GM12878 (cell line): ENCODE data around the gene TOP3A. TPM values are rescaled to one million over a fixed set of nuclear protein-coding genes. Genes with fewer than 3 reads are reported as not detected.

Experiments
- ATAC-seq: fragments of 200-7000 bp; cut with Tn5 transposase; 3 replicates; pipeline ENCODE4 v1.9.1; 2020; ENCODE audit warnings: mild to moderate bottlenecking, moderate library complexity
- BruUV-seq: library from RNA; stranded (reverse); fragments of 400-500 nt; replicated peaks from 2 replicates; lab custom pipeline; 2021; lab: Mats Ljungman, UMichigan
- CTCF ChIA-PET: fragments of 300-600 bp; sonication (Branson Sonifier 250); formaldehyde crosslinking; extraction: SDS; loops from one replicate; lab custom pipeline; 2021; ENCODE audit warnings: inconsistent platforms; lab: Yijun Ruan, JAX
- POLR2A ChIA-PET: fragments of 350-600 bp; formaldehyde crosslinking; extraction: SDS; loops from one replicate; lab custom pipeline; 2021; ENCODE audit warnings: inconsistent platforms; lab: Charles Lee
- RAD21 ChIA-PET: fragments of 300-600 bp; sonication (Branson Sonifier 250); formaldehyde crosslinking; loops from one replicate; lab custom pipeline; 2023; ENCODE audit warnings: antibody characterized with exemption; ENCODE audit not compliant: unreplicated experiment; lab: Charles Lee
- SMC1A ChIA-PET: fragments of 300-600 bp; sonication (Branson Sonifier 250); formaldehyde crosslinking; loops from one replicate; lab custom pipeline; 2023; ENCODE audit not compliant: unreplicated experiment, uncharacterized antibody; lab: Charles Lee
- DNase-seq: peaks from one replicate; pipeline ENCODE4 v3.0.0-alpha.2; 2011; ENCODE audit warnings: low read depth, low spot score
- FAIRE-seq: peaks from 3 replicates; lab custom pipeline; 2011; peaks lifted over from hg19 to GRCh38; lab: Jason Lieb, UNC
- H2AFZ ChIP-seq: 2 replicates; pipeline ENCODE4 v1.6.0; 2011; ENCODE audit warnings: low read depth, low read length, control low read depth; ENCODE audit not compliant: control insufficient read depth
- H3K27ac ChIP-seq: 2 replicates; pipeline ENCODE4 v1.5.1; 2011; ENCODE audit warnings: control low read depth; ENCODE audit not compliant: control insufficient read depth, insufficient read depth
- H3K27me3 ChIP-seq, 2 experiments: replicated peaks in 1 of 2; 2 replicates each; pipeline versions ENCODE4 v1.6.0 to v1.6.1; 2011; ENCODE audit warnings: low read length in 1 of 2; ENCODE audit not compliant: control insufficient read depth in 2 of 2, insufficient read depth in 2 of 2
- H3K36me3 ChIP-seq, 2 experiments: 2 replicates each; pipeline ENCODE4 v1.5.1; 2011; ENCODE audit warnings: low read length in 1 of 2; ENCODE audit not compliant: control insufficient read depth in 2 of 2, insufficient read depth in 2 of 2
- H3K4me1 ChIP-seq: 2 replicates; pipeline ENCODE4 v1.6.1; 2011; ENCODE audit warnings: mild to moderate bottlenecking, low read length, moderate library complexity, mixed read lengths; ENCODE audit not compliant: control insufficient read depth, insufficient read depth
- H3K4me2 ChIP-seq: 2 replicates; pipeline ENCODE4 v1.6.0; 2011; ENCODE audit warnings: control low read depth; ENCODE audit not compliant: control insufficient read depth, insufficient read depth
- H3K4me3 ChIP-seq: fragments of 200-600 bp; sonication (generic); 2 replicates; pipeline ENCODE4 v1.5.1; 2016
- H3K79me2 ChIP-seq: 2 replicates; pipeline ENCODE4 v1.6.0; 2011; ENCODE audit warnings: low read length; ENCODE audit not compliant: control insufficient read depth, insufficient read depth
- H3K9ac ChIP-seq: 2 replicates; pipeline ENCODE4 v1.8.0; 2011; ENCODE audit warnings: low read length, control low read depth, mixed read lengths; ENCODE audit not compliant: control insufficient read depth, insufficient read depth
- H3K9me3 ChIP-seq: replicated peaks from 3 replicates; pipeline ENCODE4 v1.5.1; 2011; ENCODE audit warnings: mild to moderate bottlenecking, low read length; ENCODE audit not compliant: control insufficient read depth, insufficient read depth
- H4K20me1 ChIP-seq: 2 replicates; pipeline ENCODE4 v1.6.0; 2011; ENCODE audit not compliant: control insufficient read depth, insufficient read depth
- HDGF ChIP-seq: fragments of 450-650 bp; IDR thresholded peaks from 2 replicates; pipeline ENCODE4 v1.6.1; 2016; ENCODE audit warnings: antibody characterized with exemption
- IKZF1 ChIP-seq: fragments of 450-650 bp; conservative IDR thresholded peaks from 2 replicates; pipeline ENCODE4 v1.6.1; 2017; ENCODE audit warnings: antibody characterized with exemption, mild to moderate bottlenecking
- NBN ChIP-seq: fragments of 450-650 bp; IDR thresholded peaks from 2 replicates; pipeline ENCODE4 v1.6.1; 2016
- NR2F1 ChIP-seq: fragments of 450-650 bp; conservative IDR thresholded peaks from 2 replicates; pipeline ENCODE4 v1.6.1; 2017; ENCODE audit warnings: mild to moderate bottlenecking
- RELA ChIP-seq: fragments of 450-650 bp; IDR thresholded peaks from 2 replicates; pipeline ENCODE4 v1.8.0; 2014; ENCODE audit warnings: borderline replicate concordance; ENCODE audit not compliant: partially characterized antibody
- YBX1 ChIP-seq: fragments of 450-650 bp; IDR thresholded peaks from 2 replicates; pipeline ENCODE4 v1.6.1; 2016; ENCODE audit warnings: antibody characterized with exemption
- WGBS: methylation state at CpG from one replicate; pipeline ENCODE4 v1.1.6; 2016; ENCODE audit warnings: low lambda C conversion rate; ENCODE audit not compliant: insufficient replicate concordance, insufficient coverage; ENCODE audit errors: missing lambda C conversion rate; 5-methylcytosine and 5-hydroxymethylcytosine counted together
- in situ Hi-C: fragments of 300-500 bp; cut with MboI; formaldehyde crosslinking; loops from 9 replicates; pipeline ENCODE4 v1.14.3; 2018; ENCODE audit warnings: mixed read lengths
- intact Hi-C: fragments of 100-400 bp; cut with micrococcal nuclease; formaldehyde crosslinking; loops from one replicate; pipeline ENCODE4 v1.14.2; 2022; ENCODE audit not compliant: unreplicated experiment
- polyA plus RNA-seq, 11 experiments: library from polyadenylated mRNA; depleted of rRNA in 4 of 11; unstranded in 6 of 11; stranded (reverse) in 5 of 11; fragments of >200 nt; fragmentation: Nextera tagmentation in 4 of 11; fragmentation: Illumina TruSeq in 1 of 11; extraction: Ambion mirVana in 4 of 11; extraction: Trizol in 1 of 11; gene quantifications; 1 replicate in 1 of 11; 2 replicates in 10 of 11; pipeline versions ENCODE4 v1.2.1 to v1.2.3, GENCODE V29; 2011 to 2016; ENCODE audit warnings: inconsistent platforms in 2 of 11, missing spikeins in 2 of 11, low read depth in 1 of 11
- total RNA-seq, 4 experiments: library from RNA; depleted of rRNA in 3 of 4; stranded (reverse); fragments of >200 nt in 3 of 4; fragmentation: Illumina TruSeq in 1 of 4; extraction: Trizol in 1 of 4; gene quantifications; 2 replicates each; pipeline versions ENCODE4 v1.2.1 to v1.2.3, GENCODE V29; 2013 to 2021
- TF ChIP-seq, protein P1 (sequence below): fragments of 450-650 bp; IDR thresholded peaks from 2 replicates; pipeline ENCODE4 v1.6.1; 2016; ENCODE audit warnings: mild to moderate bottlenecking
- TF ChIP-seq, protein P2 (sequence below): fragments of 450-650 bp; IDR thresholded peaks from 2 replicates; pipeline ENCODE4 v1.6.1; 2016; ENCODE audit warnings: mild to moderate bottlenecking

TOP3A gene
- total and polyA plus RNA-seq, 10 of the 15 experiments (the other 5 are each of a cell fraction or from before 2014, with no cell fraction given) = 4.2 to 51.9 (median 31.8) TPM

DNA sequence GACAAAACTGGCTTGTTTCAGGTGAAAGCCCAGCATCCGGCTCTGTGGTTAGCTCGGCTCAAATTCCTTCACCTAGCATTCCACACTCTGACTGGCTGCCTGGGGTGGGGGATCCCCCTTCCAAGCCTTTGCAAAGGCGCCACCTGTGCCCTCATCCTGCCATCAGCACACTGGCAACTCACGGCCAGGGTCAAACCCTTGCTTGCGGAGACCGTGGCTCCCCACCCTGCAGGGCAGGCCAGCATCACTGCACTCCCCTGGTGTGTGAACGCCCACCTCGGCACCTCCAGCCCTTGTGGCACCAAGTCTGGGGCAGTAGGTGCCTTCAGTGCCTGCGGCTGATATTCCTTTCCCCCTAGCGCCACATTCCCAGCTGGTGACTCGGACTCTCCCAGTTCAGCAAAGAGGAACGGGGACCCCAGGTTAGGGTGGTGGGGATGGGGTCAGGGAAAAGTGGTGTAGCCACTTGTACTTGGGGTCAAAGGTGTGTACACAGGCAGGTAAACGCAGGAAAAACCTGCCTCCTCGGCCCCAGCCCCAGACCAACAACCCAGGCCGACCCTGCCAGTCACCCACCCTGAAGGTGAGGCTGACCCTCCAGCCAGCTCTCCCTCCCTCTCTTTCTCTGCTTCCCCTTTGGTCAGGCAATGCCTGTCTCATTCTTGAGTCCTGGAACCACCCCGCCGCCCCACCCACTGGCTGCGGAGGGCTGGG lies 57.4 kb downstream of the TOP3A start:
- no peaks in the 10 kb centered on the region for H3K27me3 ChIP-seq
- H3K4me3 ChIP-seq = peak overlapping the region; percentile 97
- in situ Hi-C loops (no loop called here), intact Hi-C loops (no loop called here)
- ChIA-PET CTCF (interaction anchor here (0.5 to 1.4 kb wide), 3 partner anchors 8 to 67 kb away, joined by 4 to 6 read pairs (median 5); no protein-coding TSS in a partner anchor), POLR2A (interaction anchor here (0.5 kb wide), 1 partner anchor 41 kb away, joined by 3 read pairs; no protein-coding TSS in a partner anchor), SMC1A (no interaction called here), RAD21 (no interaction called here)
- no TSS peak for BruUV-seq
- 18% methylated on average over 18 of the region's 18 CpGs for WGBS
- H3K79me2 ChIP-seq = peaks cover 14% of the 10 kb centered on the region
- no peaks in the 10 kb centered on the region for H3K9me3 ChIP-seq
- ATAC-seq = peak; percentile 32
- H2AFZ ChIP-seq = peak overlapping the region; percentile 96; the same call in 1 of the 2 replicates
- H3K4me1 ChIP-seq = peaks cover 21% of the 10 kb centered on the region
- H4K20me1 ChIP-seq = no peaks in the 10 kb centered on the region
- H3K9ac ChIP-seq = peak overlapping the region; percentile 89
- peak overlapping the region; percentile 89 for H3K27ac ChIP-seq
- peaks cover 11 to 12% of the 10 kb centered on the region in 2 experiments; a peak in 3 of 4 replicates for H3K36me3 ChIP-seq
- TF ChIP-seq, protein P1, sequence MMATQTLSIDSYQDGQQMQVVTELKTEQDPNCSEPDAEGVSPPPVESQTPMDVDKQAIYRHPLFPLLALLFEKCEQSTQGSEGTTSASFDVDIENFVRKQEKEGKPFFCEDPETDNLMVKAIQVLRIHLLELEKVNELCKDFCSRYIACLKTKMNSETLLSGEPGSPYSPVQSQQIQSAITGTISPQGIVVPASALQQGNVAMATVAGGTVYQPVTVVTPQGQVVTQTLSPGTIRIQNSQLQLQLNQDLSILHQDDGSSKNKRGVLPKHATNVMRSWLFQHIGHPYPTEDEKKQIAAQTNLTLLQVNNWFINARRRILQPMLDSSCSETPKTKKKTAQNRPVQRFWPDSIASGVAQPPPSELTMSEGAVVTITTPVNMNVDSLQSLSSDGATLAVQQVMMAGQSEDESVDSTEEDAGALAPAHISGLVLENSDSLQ = peak; percentile 31; the same call in 1 of the 2 replicates
- TF ChIP-seq, protein P2, sequence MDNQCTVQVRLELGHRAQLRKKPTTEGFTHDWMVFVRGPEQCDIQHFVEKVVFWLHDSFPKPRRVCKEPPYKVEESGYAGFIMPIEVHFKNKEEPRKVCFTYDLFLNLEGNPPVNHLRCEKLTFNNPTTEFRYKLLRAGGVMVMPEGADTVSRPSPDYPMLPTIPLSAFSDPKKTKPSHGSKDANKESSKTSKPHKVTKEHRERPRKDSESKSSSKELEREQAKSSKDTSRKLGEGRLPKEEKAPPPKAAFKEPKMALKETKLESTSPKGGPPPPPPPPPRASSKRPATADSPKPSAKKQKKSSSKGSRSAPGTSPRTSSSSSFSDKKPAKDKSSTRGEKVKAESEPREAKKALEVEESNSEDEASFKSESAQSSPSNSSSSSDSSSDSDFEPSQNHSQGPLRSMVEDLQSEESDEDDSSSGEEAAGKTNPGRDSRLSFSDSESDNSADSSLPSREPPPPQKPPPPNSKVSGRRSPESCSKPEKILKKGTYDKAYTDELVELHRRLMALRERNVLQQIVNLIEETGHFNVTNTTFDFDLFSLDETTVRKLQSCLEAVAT = peak; percentile 47; the same call in 1 of the 2 replicates
- 0 out of 2 replicates have a peak, but pooled peaks have one; percentile 48 for TF ChIP-seq HDGF
- 0 out of 2 replicates have a peak, but pooled peaks have one; percentile 14 for TF ChIP-seq NR2F1
- TF ChIP-seq RELA = no peak
- TF ChIP-seq IKZF1 = no peak
- TF ChIP-seq YBX1 = no peak
- TF ChIP-seq NBN = peak; percentile 27; the same call in 1 of the 2 replicates
- TF ChIP-seq, all 136 proteins: peak for 5
- FAIRE-seq (no peak), DNase-seq (no peak)
- H3K4me2 ChIP-seq = peak overlapping the region; percentile 77
